Endothelial cell of umbilical vein (primary cell): ENCODE data around the gene DLG3. TPM values are rescaled to one million over a fixed set of nuclear protein-coding genes. Genes with fewer than 3 reads are reported as not detected.

Experiments used
- BruUV-seq: library from RNA; stranded (reverse); fragments of 400-500 nt; replicated peaks from 2 replicates; lab custom pipeline; 2021; lab: Mats Ljungman, UMichigan
- CTCF ChIA-PET: fragments of 300-600, 350-600 bp; sonication (Branson Sonifier 250); formaldehyde crosslinking; loops from one replicate; lab custom pipeline; 2021; ENCODE audit warnings: antibody characterized with exemption, inconsistent platforms; lab: Charles Lee
- POLR2A ChIA-PET: fragments of 300-600, 350-600 bp; sonication (Branson Sonifier 250); formaldehyde crosslinking; loops from one replicate; lab custom pipeline; 2021; ENCODE audit warnings: antibody characterized with exemption, inconsistent platforms; lab: Charles Lee
- DNase-seq: peaks from one replicate; pipeline ENCODE4 v3.0.0-alpha.2; 2011; ENCODE audit warnings: low read depth, low spot score
- FAIRE-seq: peaks from 2 replicates; lab custom pipeline; 2011; peaks lifted over from hg19 to GRCh38; lab: Jason Lieb, UNC
- H2AFZ ChIP-seq: 2 replicates; pipeline ENCODE4 v1.6.0; 2012; ENCODE audit warnings: low read depth, low read length, control low read depth, inconsistent platforms
- H3K27ac ChIP-seq: 2 replicates; pipeline ENCODE4 v1.5.1; 2011; ENCODE audit warnings: low read depth, mild to moderate bottlenecking, control low read depth, low read length, moderate library complexity; ENCODE audit not compliant: insufficient read depth
- H3K27me3 ChIP-seq, 2 experiments: 2 replicates each; pipeline versions ENCODE4 v1.6.0 to v1.6.1; 2011; ENCODE audit warnings: low read length in 2 of 2, mixed read lengths in 1 of 2; ENCODE audit not compliant: control insufficient read depth in 2 of 2, insufficient read depth in 2 of 2
- H3K36me3 ChIP-seq, 2 experiments: 2 replicates in 1 of 2; 3 replicates in 1 of 2; pipeline ENCODE4 v1.5.1; 2011; ENCODE audit warnings: low read length in 2 of 2, mild to moderate bottlenecking in 1 of 2, moderate library complexity in 1 of 2; ENCODE audit not compliant: control insufficient read depth in 2 of 2, insufficient read depth in 2 of 2; ENCODE audit errors: extremely low read depth in 1 of 2
- H3K4me1 ChIP-seq: 3 replicates; pipeline ENCODE4 v1.5.1; 2011; ENCODE audit warnings: mild to moderate bottlenecking, low read length; ENCODE audit not compliant: control insufficient read depth, insufficient read depth; ENCODE audit errors: extremely low read depth
- H3K4me2 ChIP-seq: 2 replicates; pipeline ENCODE4 v1.6.1; 2011; ENCODE audit warnings: low read length, control low read depth, mixed read lengths; ENCODE audit not compliant: insufficient read depth
- H3K4me3 ChIP-seq, 3 experiments: fragments of 200-600 bp in 1 of 3; sonication (generic), shearing (Covaris generic) in 1 of 3; replicated peaks in 1 of 3; 2 replicates each; pipeline ENCODE4 v1.5.1; 2011 to 2016; ENCODE audit warnings: control low read depth in 3 of 3, low read length in 3 of 3, mild to moderate bottlenecking in 2 of 3, inconsistent platforms in 1 of 3, low read depth in 1 of 3, moderate library complexity in 1 of 3; ENCODE audit not compliant: insufficient read depth in 1 of 3
- H3K79me2 ChIP-seq: 2 replicates; pipeline ENCODE4 v1.6.0; 2012; ENCODE audit warnings: low read length, inconsistent platforms; ENCODE audit not compliant: control insufficient read depth, insufficient read depth
- H3K9ac ChIP-seq: replicated peaks from 2 replicates; pipeline ENCODE3; 2011; ENCODE audit warnings: low read length, control low read depth; ENCODE audit not compliant: insufficient read depth; ENCODE audit errors: extremely low read depth
- H3K9me1 ChIP-seq: replicated peaks from 3 replicates; pipeline ENCODE4 v1.6.0; 2011; ENCODE audit warnings: mild to moderate bottlenecking, low read length; ENCODE audit not compliant: control insufficient read depth, insufficient read depth; ENCODE audit errors: extremely low read depth
- H3K9me3 ChIP-seq: replicated peaks from 2 replicates; pipeline ENCODE4 v1.5.1; 2012; ENCODE audit warnings: low read length, inconsistent platforms; ENCODE audit not compliant: control insufficient read depth, insufficient read depth
- H4K20me1 ChIP-seq: replicated peaks from 2 replicates; pipeline ENCODE3; 2011; ENCODE audit warnings: mild to moderate bottlenecking, low read length; ENCODE audit not compliant: control insufficient read depth, insufficient read depth; ENCODE audit errors: extremely low read depth
- CTCF ChIP-seq, 2 donors: IDR thresholded peaks; 1 replicate in 1 of 2; 2 replicates in 1 of 2; pipeline ENCODE4 v1.5.1; 2011; ENCODE audit warnings: low read length in 2 of 2, mild to moderate bottlenecking in 2 of 2, moderate library complexity in 2 of 2, control low read depth in 1 of 2, inconsistent platforms in 1 of 2, low read depth in 1 of 2; ENCODE audit not compliant: insufficient read depth in 1 of 2; ENCODE audit errors: extremely low read depth in 1 of 2
- EZH2 ChIP-seq: IDR thresholded peaks from 2 replicates; pipeline ENCODE4 v1.6.1; 2012; ENCODE audit warnings: borderline replicate concordance, low read depth, mild to moderate bottlenecking, moderate library complexity, low read length, inconsistent platforms; ENCODE audit not compliant: severe bottlenecking
- FOS ChIP-seq: IDR thresholded peaks from 2 replicates; pipeline ENCODE4 v1.6.1; 2011; ENCODE audit warnings: mild to moderate bottlenecking, low read length, moderate library complexity, borderline replicate concordance; ENCODE audit not compliant: insufficient read depth
- GATA2 ChIP-seq: IDR thresholded peaks from 2 replicates; pipeline ENCODE4 v1.7.0; 2011; ENCODE audit warnings: low read depth, mild to moderate bottlenecking, moderate library complexity, mixed read lengths, low read length; ENCODE audit not compliant: insufficient read length, insufficient read depth
- JUN ChIP-seq: IDR thresholded peaks from 2 replicates; pipeline ENCODE4 v1.6.1; 2011; ENCODE audit warnings: borderline replicate concordance, low read depth; ENCODE audit not compliant: insufficient read length, insufficient read depth
- MAX ChIP-seq: IDR thresholded peaks from 2 replicates; pipeline ENCODE4 v1.6.1; 2011; ENCODE audit not compliant: insufficient read depth, insufficient read length
- MYC ChIP-seq: IDR thresholded peaks from one replicate; pipeline ENCODE4 v1.6.1; 2011; ENCODE audit warnings: mild to moderate bottlenecking, low read depth, low read length
- POLR2A ChIP-seq: IDR thresholded peaks from 2 replicates; pipeline ENCODE4 v1.6.1; 2012; ENCODE audit warnings: low read depth, mild to moderate bottlenecking, control low read depth, low read length
- POLR2AphosphoS5 ChIP-seq: IDR thresholded peaks from 2 replicates; pipeline ENCODE4 v1.6.1; 2012; ENCODE audit warnings: low read depth, mild to moderate bottlenecking, control low read depth, low read length, moderate library complexity; ENCODE audit not compliant: insufficient read depth
- dilution Hi-C: fragments of 300-500 bp; cut with MboI; formaldehyde crosslinking; loops from one replicate; pipeline ENCODE4 v1.15.0; 2019; ENCODE audit warnings: low sequenced_read_pairs; ENCODE audit not compliant: extremely low pct_ligation_motif_present
- intact Hi-C: fragments of 100-400 bp; cut with micrococcal nuclease; formaldehyde crosslinking; loops from one replicate; pipeline ENCODE4 v1.10.0; 2022
- polyA plus RNA-seq, 4 experiments: library from polyadenylated mRNA; depleted of rRNA in 3 of 4; stranded (reverse) in 3 of 4; unstranded in 1 of 4; fragments of >200 nt; gene quantifications; 2 replicates each; pipeline versions ENCODE4 v1.2.1 to v1.2.3, GENCODE V29; 2011 to 2012; ENCODE audit warnings: missing spikeins in 1 of 4
- total RNA-seq: library from RNA; stranded (reverse); gene quantifications from 2 replicates; pipeline ENCODE4 v1.2.3, GENCODE V29; 2021

DLG3 gene
- total and polyA plus RNA-seq, 2 donors (not counting 3 experiments of a cell fraction or from before 2014, with no cell fraction given), result 1.2 to 3.2 TPM

GRCh38 chrX:70535198-70535597, 90.6 kb downstream of the DLG3 start:
- CTCF ChIA-PET, result no interaction called here
- Histone ChIP-seq H3K4me3 (no peak overlapping the region), H3K9ac (no peak overlapping the region), H3K27me3 (peaks cover 0 to 4% of the 10 kb centered on the region in 2 experiments), H4K20me1 (no peaks in the 10 kb centered on the region), H3K4me2 (no peak overlapping the region), H3K4me1 (no peaks in the 10 kb centered on the region), H3K9me3 (no peaks in the 10 kb centered on the region), H3K9me1 (no peaks in the 10 kb centered on the region), H3K79me2 (no peaks in the 10 kb centered on the region), H3K36me3 (no peaks in the 10 kb centered on the region), H3K27ac (no peak overlapping the region), H2AFZ (no peak overlapping the region)
- BruUV-seq, result no TSS peak
- dilution Hi-C loops, result no loop called here
- FAIRE-seq, result no peak
- POLR2A ChIA-PET, result no interaction called here
- no peak for TF ChIP-seq JUN
- TF ChIP-seq EZH2, result no peak
- TF ChIP-seq CTCF (IDR thresholded peaks at IDR 0.05; ENCODE audit: extremely low read depth in 1 of 2, insufficient read depth in 1 of 2, low read depth in 1 of 2, low read length in 2 of 2), result no peak
- no peak for TF ChIP-seq MAX
- no peak for TF ChIP-seq POLR2A
- no peak for TF ChIP-seq FOS
- no peak for TF ChIP-seq MYC
- no peak for TF ChIP-seq GATA2
- TF ChIP-seq POLR2AphosphoS5, result no peak
- intact Hi-C loops, result no loop called here
- DNase-seq, result no peak
